ENCODE measurements around the gene TEX22.

The TEX22 gene

GRCh38 chr14:105430042-105430441 lies 31.7 kb downstream of the TEX22 start:
- H3K9me3 ChIP-seq (ENCODE audit: control insufficient read depth in 2 of 2, low read length in 2 of 2) = no peaks in the 10 kb centered on the region
- no peaks in the 10 kb centered on the region for H3K4me1 ChIP-seq (ENCODE audit: control insufficient read depth in 2 of 2, insufficient read depth in 2 of 2, low read length in 2 of 2)
- no peak overlapping the region for H3K27ac ChIP-seq (ENCODE audit: low read depth in 2 of 2, low read length in 2 of 2)
- H3K36me3 ChIP-seq (ENCODE audit: control insufficient read depth in 2 of 2, insufficient read depth in 2 of 2, low read length in 2 of 2) = peaks cover 0 to 6% of the 10 kb centered on the region in 2 donors
- H3K27me3 ChIP-seq (ENCODE audit: control insufficient read depth in 2 of 2, insufficient read depth in 2 of 2, low read length in 2 of 2) = no peaks in the 10 kb centered on the region
- no peak overlapping the region for H3K4me3 ChIP-seq (ENCODE audit: low read length in 2 of 2)
- no peak overlapping the region for H3K9ac ChIP-seq (ENCODE audit: low read depth in 1 of 2, low read length in 2 of 2)

- Histone ChIP-seq H3K4me3 (ENCODE audit: low read length in 2 of 2) (no peak overlapping the region), H3K4me1 (ENCODE audit: control insufficient read depth in 2 of 2, insufficient read depth in 2 of 2, low read length in 2 of 2) (no peaks in the 10 kb centered on the region), H3K27ac (ENCODE audit: low read depth in 2 of 2, low read length in 2 of 2) (no peak overlapping the region), H3K36me3 (ENCODE audit: control insufficient read depth in 2 of 2, insufficient read depth in 2 of 2, low read length in 2 of 2) (peaks cover 0 to 6% of the 10 kb centered on the region in 2 donors), H3K9ac (ENCODE audit: low read depth in 1 of 2, low read length in 2 of 2) (no peak overlapping the region), H3K27me3 (ENCODE audit: control insufficient read depth in 2 of 2, insufficient read depth in 2 of 2, low read length in 2 of 2) (no peaks in the 10 kb centered on the region), H3K9me3 (ENCODE audit: control insufficient read depth in 2 of 2, low read length in 2 of 2) (no peaks in the 10 kb centered on the region)
Observed at GRCh38 chr14:105430565-105430964, 32.2 kb downstream of the TEX22 start.

GRCh38 chr14:105431256-105431655 lies 32.9 kb downstream of the TEX22 start:
- Histone ChIP-seq H3K27me3 (ENCODE audit: control insufficient read depth in 2 of 2, insufficient read depth in 2 of 2, low read length in 2 of 2) (no peaks in the 10 kb centered on the region), H3K9me3 (ENCODE audit: control insufficient read depth in 2 of 2, low read length in 2 of 2) (no peaks in the 10 kb centered on the region), H3K9ac (ENCODE audit: low read depth in 1 of 2, low read length in 2 of 2) (no peak overlapping the region), H3K4me1 (ENCODE audit: control insufficient read depth in 2 of 2, insufficient read depth in 2 of 2, low read length in 2 of 2) (no peaks in the 10 kb centered on the region), H3K27ac (ENCODE audit: low read depth in 2 of 2, low read length in 2 of 2) (no peak overlapping the region), H3K36me3 (ENCODE audit: control insufficient read depth in 2 of 2, insufficient read depth in 2 of 2, low read length in 2 of 2) (peaks cover 0 to 6% of the 10 kb centered on the region in 2 donors), H3K4me3 (ENCODE audit: low read length in 2 of 2) (no peak overlapping the region)

DNA sequence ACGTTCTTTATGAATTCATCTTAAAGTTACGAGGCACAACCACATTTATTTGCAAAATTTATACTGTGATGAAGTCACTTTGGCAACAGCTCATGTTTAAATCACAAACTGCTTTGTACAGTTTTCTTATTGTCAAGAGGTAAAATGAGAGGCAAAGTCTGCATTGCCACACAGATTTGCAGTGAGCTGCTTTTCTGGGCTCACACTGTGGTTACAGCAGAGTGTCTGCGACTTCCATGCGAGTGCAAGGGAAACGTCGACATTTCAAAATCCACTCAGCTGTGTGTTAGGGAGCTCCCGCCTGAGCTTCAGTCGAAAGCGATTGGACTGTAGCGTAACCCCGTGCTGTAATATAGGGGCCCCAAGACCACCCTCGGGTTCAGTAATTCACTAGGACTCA lies 34.3 kb downstream of the TEX22 start:
- H3K27me3 ChIP-seq (ENCODE audit: control insufficient read depth in 2 of 2, insufficient read depth in 2 of 2, low read length in 2 of 2) = no peaks in the 10 kb centered on the region
- H3K36me3 ChIP-seq (ENCODE audit: control insufficient read depth in 2 of 2, insufficient read depth in 2 of 2, low read length in 2 of 2) = no peaks in the 10 kb centered on the region
- H3K4me1 ChIP-seq (ENCODE audit: control insufficient read depth in 2 of 2, insufficient read depth in 2 of 2, low read length in 2 of 2) = no peaks in the 10 kb centered on the region
- no peak overlapping the region for H3K27ac ChIP-seq (ENCODE audit: low read depth in 2 of 2, low read length in 2 of 2)
- no peak overlapping the region for H3K4me3 ChIP-seq (ENCODE audit: low read length in 2 of 2)
- H3K9me3 ChIP-seq (ENCODE audit: control insufficient read depth in 2 of 2, low read length in 2 of 2) = no peaks in the 10 kb centered on the region
- H3K9ac ChIP-seq (ENCODE audit: low read depth in 1 of 2, low read length in 2 of 2) = no peak overlapping the region

GRCh38 chr14:105433161-105433605 lies 34.8 kb downstream of the TEX22 start:
- H3K27ac ChIP-seq (ENCODE audit: low read depth in 2 of 2, low read length in 2 of 2) = no peak overlapping the region
- no peaks in the 10 kb centered on the region for H3K9me3 ChIP-seq (ENCODE audit: control insufficient read depth in 2 of 2, low read length in 2 of 2)
- H3K36me3 ChIP-seq (ENCODE audit: control insufficient read depth in 2 of 2, insufficient read depth in 2 of 2, low read length in 2 of 2) = no peaks in the 10 kb centered on the region
- no peaks in the 10 kb centered on the region for H3K4me1 ChIP-seq (ENCODE audit: control insufficient read depth in 2 of 2, insufficient read depth in 2 of 2, low read length in 2 of 2)
- H3K9ac ChIP-seq (ENCODE audit: low read depth in 1 of 2, low read length in 2 of 2) = no peak overlapping the region
- no peaks in the 10 kb centered on the region for H3K27me3 ChIP-seq (ENCODE audit: control insufficient read depth in 2 of 2, insufficient read depth in 2 of 2, low read length in 2 of 2)
- H3K4me3 ChIP-seq (ENCODE audit: low read length in 2 of 2) = no peak overlapping the region

- Histone ChIP-seq H3K27ac (ENCODE audit: low read depth in 2 of 2, low read length in 2 of 2) (no peak overlapping the region), H3K9me3 (ENCODE audit: control insufficient read depth in 2 of 2, low read length in 2 of 2) (no peaks in the 10 kb centered on the region), H3K4me1 (ENCODE audit: control insufficient read depth in 2 of 2, insufficient read depth in 2 of 2, low read length in 2 of 2) (no peaks in the 10 kb centered on the region), H3K4me3 (ENCODE audit: low read length in 2 of 2) (no peak overlapping the region), H3K27me3 (ENCODE audit: control insufficient read depth in 2 of 2, insufficient read depth in 2 of 2, low read length in 2 of 2) (no peaks in the 10 kb centered on the region), H3K9ac (ENCODE audit: low read depth in 1 of 2, low read length in 2 of 2) (no peak overlapping the region), H3K36me3 (ENCODE audit: control insufficient read depth in 2 of 2, insufficient read depth in 2 of 2, low read length in 2 of 2) (peaks cover 0 to 2% of the 10 kb centered on the region in 2 donors)
Observed at GRCh38 chr14:105436402-105436801, 38.1 kb downstream of the TEX22 start.

DNA sequence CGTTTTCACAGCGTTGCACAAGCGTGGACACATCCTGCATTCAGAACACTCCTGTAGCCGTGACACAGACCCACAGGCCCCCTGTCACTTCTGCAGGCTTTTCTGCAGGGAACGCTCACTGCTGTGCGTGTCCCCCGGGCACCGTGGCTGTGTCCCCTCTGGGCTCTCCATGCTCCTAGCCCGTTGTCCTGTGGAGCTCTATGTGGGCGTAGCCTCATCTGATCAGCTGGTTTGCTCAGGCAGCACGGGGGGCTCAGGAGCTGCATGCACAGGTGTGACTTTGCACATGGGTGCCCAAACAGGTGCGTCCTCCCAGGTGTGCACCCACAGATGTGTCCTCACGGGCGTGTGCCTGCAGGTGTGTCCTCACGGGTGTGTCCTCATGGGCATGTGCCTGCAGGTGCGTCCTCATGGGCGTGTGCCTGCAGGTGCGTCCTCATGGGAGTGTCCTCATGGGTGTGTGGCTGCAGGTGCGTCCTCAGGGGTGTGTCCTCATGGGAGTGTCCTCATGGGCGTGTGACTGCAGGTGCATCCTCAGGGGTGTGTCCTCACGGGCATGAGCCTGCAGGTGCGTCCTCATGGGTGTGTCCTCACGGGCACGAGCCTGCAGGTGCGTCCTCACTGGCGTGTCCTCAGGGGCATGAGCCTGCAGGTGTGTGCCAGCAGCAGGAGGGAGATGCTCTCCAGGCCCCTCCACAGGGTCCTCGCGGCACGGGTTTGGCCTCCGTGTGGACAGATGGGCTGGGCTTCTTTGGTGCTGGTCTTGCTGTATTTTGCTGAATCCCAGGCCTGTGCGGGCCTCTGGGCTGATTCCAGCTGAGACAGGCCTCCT lies 38.8 kb downstream of the TEX22 start:
- Histone ChIP-seq H3K27me3 (ENCODE audit: control insufficient read depth in 2 of 2, insufficient read depth in 2 of 2, low read length in 2 of 2) (no peaks in the 10 kb centered on the region), H3K4me1 (ENCODE audit: control insufficient read depth in 2 of 2, insufficient read depth in 2 of 2, low read length in 2 of 2) (no peaks in the 10 kb centered on the region), H3K4me3 (ENCODE audit: low read length in 2 of 2) (no peak overlapping the region), H3K9ac (ENCODE audit: low read depth in 1 of 2, low read length in 2 of 2) (no peak overlapping the region), H3K36me3 (ENCODE audit: control insufficient read depth in 2 of 2, insufficient read depth in 2 of 2, low read length in 2 of 2) (peaks cover 0 to 2% of the 10 kb centered on the region in 2 donors), H3K9me3 (ENCODE audit: control insufficient read depth in 2 of 2, low read length in 2 of 2) (no peaks in the 10 kb centered on the region), H3K27ac (ENCODE audit: low read depth in 2 of 2, low read length in 2 of 2) (no peak overlapping the region)

DNA sequence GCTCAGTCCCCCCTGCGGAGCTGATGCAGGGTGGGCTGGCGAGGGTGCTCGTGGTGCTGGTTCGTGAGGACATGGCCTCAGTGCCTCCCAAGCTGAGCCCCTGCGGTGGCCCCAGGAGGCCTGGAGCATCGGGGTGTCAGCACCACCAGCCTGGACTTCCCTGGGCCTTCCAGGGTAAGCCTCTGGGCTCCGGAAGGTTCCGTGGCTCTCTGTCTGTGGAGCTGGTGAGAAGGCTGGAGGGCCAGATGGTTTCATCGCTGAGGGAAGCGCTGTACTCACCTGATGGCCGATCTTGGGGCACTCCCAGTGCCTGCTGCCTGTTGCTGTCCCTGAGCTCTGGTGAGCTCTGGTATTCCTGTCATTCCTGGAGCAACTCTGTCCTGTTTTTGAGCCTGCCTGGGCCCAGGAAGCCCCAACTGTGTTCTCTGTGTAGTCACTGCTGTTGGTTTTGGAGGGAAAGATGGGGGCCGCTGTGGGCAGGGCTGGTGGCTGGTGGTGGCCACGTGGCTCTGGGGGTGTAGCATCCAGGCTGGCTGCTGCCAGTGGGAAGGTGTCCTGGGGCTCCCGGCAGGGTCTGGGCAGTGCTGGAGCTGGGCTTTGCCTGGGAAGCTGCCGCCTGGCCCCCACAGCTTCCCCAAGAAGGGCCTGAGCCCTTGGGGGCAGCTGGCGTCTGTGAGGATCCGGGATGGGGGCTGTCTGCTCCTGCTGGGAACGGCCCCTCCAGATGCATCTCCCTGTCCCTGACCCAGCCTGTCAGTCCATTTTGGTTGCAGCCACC lies 39.6 kb downstream of the TEX22 start:
- Histone ChIP-seq H3K9me3 (ENCODE audit: control insufficient read depth in 2 of 2, low read length in 2 of 2) (no peaks in the 10 kb centered on the region), H3K27me3 (ENCODE audit: control insufficient read depth in 2 of 2, insufficient read depth in 2 of 2, low read length in 2 of 2) (no peaks in the 10 kb centered on the region), H3K36me3 (ENCODE audit: control insufficient read depth in 2 of 2, insufficient read depth in 2 of 2, low read length in 2 of 2) (peaks cover under 1 to 10% of the 10 kb centered on the region in 2 donors), H3K4me3 (ENCODE audit: low read length in 2 of 2) (no peak overlapping the region), H3K9ac (ENCODE audit: low read depth in 1 of 2, low read length in 2 of 2) (no peak overlapping the region), H3K27ac (ENCODE audit: low read depth in 2 of 2, low read length in 2 of 2) (no peak overlapping the region), H3K4me1 (ENCODE audit: control insufficient read depth in 2 of 2, insufficient read depth in 2 of 2, low read length in 2 of 2) (no peaks in the 10 kb centered on the region)

DNA sequence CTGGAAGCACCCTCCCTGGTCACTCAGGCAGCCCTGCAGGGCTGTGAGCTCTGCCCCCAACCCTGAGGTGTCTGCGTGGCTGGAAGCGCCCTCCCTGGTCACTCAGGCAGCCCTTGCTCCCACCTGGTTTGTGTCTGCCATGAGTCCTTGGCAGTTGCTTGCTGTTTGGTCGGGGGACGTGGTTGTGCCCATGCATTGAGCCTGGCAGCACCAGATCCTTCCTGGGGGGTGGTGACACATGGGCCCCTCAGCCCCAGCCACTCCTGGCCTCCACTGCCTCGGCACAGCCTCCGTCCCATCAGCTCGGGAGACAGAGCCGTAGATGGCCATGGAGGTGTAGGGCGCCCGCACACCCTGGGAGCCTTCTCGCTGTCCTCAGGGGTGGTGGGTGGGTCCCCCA lies 40.8 kb downstream of the TEX22 start:
- Histone ChIP-seq H3K9me3 (ENCODE audit: control insufficient read depth in 2 of 2, low read length in 2 of 2) (no peaks in the 10 kb centered on the region), H3K36me3 (ENCODE audit: control insufficient read depth in 2 of 2, insufficient read depth in 2 of 2, low read length in 2 of 2) (peaks cover 3 to 13% of the 10 kb centered on the region in 2 donors), H3K27ac (ENCODE audit: low read depth in 2 of 2, low read length in 2 of 2) (no peak overlapping the region), H3K9ac (ENCODE audit: low read depth in 1 of 2, low read length in 2 of 2) (no peak overlapping the region), H3K27me3 (ENCODE audit: control insufficient read depth in 2 of 2, insufficient read depth in 2 of 2, low read length in 2 of 2) (no peaks in the 10 kb centered on the region), H3K4me3 (ENCODE audit: low read length in 2 of 2) (no peak overlapping the region), H3K4me1 (ENCODE audit: control insufficient read depth in 2 of 2, insufficient read depth in 2 of 2, low read length in 2 of 2) (no peaks in the 10 kb centered on the region)
